Activated CD4-positive, CD25-positive, alpha-beta regulatory T cell (primary cell): ENCODE measurements around the gene SLC4A3.

Experiments
- DNase-seq, 4 experiments: peaks; one replicate each; lab custom pipeline; 2025; lab: John Stamatoyannopoulos, UW

The SLC4A3 gene, protein sequence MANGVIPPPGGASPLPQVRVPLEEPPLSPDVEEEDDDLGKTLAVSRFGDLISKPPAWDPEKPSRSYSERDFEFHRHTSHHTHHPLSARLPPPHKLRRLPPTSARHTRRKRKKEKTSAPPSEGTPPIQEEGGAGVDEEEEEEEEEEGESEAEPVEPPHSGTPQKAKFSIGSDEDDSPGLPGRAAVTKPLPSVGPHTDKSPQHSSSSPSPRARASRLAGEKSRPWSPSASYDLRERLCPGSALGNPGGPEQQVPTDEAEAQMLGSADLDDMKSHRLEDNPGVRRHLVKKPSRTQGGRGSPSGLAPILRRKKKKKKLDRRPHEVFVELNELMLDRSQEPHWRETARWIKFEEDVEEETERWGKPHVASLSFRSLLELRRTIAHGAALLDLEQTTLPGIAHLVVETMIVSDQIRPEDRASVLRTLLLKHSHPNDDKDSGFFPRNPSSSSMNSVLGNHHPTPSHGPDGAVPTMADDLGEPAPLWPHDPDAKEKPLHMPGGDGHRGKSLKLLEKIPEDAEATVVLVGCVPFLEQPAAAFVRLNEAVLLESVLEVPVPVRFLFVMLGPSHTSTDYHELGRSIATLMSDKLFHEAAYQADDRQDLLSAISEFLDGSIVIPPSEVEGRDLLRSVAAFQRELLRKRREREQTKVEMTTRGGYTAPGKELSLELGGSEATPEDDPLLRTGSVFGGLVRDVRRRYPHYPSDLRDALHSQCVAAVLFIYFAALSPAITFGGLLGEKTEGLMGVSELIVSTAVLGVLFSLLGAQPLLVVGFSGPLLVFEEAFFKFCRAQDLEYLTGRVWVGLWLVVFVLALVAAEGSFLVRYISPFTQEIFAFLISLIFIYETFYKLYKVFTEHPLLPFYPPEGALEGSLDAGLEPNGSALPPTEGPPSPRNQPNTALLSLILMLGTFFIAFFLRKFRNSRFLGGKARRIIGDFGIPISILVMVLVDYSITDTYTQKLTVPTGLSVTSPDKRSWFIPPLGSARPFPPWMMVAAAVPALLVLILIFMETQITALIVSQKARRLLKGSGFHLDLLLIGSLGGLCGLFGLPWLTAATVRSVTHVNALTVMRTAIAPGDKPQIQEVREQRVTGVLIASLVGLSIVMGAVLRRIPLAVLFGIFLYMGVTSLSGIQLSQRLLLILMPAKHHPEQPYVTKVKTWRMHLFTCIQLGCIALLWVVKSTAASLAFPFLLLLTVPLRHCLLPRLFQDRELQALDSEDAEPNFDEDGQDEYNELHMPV

DNA sequence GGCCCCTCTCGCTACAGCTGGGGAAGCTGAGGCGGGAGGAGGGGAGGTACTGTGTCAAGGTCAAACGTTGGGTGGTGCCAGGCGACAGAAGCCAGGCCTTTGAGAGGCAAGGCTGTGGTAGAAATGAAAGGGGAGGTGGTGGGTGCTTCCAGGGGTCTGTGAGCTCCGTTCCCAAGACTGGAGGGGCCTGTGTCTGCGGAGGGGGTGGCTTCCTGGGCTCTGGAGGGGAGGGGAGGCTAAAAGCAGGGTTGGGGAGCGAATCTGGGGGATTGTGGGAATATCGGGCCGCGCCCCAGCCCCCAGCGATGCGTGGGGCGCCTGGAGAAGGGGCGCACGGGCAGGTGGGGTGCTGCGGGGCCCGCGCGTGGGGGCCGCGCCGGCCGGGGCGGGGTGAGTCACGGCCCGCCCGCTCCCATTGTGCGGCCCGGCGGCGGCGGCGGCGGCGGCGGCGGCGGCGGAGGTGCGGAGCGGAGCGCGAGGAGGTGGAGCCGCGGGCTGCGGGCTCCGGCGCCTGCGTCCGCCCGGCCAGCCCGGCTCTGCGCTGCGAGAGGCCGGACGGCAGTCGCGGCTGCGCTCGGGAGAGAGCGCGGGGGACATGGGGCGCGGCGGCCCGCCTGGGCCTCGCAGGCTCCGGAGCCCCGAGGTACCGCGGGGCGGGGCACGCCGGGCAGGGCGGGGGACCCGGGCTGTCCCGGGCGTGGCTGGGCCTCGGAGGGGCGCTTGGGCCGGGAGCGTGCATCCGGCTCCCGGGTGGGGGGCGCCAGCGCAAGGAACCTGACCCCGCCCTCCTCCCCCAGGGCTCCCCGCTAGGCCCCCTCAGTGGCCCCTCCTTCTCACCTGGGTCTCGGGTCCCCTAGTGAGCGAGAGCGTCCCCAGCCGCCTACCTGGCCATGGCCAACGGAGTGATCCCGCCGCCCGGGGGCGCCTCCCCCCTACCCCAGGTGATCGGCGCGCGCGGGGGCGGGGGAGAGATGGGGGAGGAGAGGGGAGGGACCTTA is at the start of gene SLC4A3:
Gene SLC4A3, plus strand, starts transcription at position 528 of the 998 bp plus-strand sequence. Its CDS starts 363 bp downstream, at position 891.
- no peak for DNase-seq

DNA sequence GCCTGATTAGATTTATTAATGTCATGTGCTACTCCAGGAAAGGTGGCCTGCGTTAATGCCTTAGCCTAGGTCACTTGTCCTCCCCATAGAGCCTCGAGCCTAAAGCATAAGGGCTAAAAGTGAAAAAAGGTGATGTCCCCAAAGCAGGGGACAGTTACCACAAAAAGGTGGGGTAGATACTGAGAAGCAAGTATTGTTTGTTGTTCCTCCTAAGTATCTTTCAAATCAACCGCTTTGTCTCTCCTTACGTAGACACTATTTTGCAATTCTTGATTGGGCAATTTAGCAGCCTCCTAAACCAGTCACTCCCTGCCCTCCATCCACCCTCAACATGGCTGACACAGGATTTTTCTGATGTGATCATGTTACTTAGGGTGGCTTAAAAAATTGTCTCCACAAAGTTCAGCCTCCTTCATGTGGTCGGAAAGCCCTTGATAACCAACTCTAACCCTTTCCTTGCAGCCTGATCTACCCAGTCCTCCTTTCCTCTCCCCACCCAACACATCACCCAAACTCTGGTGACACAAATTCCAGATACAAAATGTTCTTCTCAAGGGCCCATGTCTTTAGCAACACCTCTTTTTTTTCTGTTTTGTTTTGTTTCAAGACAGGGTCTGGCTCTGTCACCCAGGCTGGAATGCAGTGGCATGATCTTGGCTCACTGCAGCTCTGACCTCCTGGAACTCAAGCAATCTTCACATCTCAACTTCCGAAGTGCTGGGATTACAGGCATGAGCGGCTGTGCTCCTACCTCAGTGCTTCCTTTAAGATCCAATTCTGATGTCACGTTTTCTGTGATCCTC is 48.4 kb upstream of the SLC4A3 start:
- no peak for DNase-seq

DNA sequence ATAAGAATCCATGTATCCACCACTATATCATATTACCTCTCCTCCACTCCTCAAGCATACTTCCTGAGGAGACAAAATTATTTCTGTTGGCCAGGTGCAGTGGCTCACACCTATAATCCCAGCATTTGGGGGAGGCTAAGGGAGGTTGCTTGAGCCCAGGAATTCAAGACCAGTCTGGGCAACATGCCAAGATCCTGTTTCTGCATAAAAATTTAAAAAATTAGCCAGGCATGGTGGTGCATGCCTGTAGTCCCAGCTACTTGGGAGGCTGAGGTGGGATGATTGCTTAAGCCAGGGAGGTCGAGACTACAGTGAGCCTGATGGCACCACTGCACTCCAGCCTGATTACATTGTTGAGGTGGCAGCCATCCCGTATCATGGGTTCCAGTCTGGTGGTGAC is 46.1 kb upstream of the SLC4A3 start:
- DNase-seq, result no peak

DNA sequence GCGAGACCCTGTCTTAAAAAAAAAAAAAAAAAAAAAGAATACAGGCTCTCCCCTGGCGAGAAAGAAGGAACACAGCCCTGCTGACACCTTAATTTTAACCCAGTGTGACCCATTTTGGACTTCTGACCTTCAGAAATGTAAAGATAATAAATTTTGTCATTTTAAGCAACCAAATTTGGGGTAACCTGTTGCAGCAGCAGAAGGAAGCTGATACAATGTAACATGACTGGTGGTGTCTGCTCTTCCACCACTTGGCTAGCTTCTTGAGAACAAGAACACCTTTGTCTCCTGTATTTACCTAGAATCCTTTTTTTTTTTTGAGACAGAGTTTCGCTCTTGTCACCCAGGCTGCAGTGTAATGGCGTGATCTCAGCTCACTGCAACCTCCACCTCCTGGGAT is 36.3 kb upstream of the SLC4A3 start:
- no peak for DNase-seq

DNA sequence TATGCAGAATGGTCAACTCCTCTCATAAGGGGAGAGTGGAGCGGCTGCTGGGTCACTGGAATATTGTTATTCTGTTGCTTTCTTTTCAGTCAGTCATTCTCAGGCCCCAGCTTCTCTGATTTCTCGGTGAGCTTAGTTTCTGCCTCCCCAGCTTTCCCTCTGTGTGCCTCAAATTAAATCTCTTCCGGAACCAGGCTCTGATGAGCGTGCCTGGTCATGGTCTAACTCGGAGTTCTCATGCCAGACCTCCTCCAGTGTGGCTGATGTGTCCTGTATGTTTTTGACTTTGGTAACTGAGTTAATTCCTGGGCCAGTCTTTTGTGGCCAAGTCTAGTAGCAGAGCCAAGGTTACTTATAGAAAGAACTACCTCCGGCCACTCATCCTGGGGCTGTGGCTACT is 34.7 kb upstream of the SLC4A3 start:
- DNase-seq, result no peak

DNA sequence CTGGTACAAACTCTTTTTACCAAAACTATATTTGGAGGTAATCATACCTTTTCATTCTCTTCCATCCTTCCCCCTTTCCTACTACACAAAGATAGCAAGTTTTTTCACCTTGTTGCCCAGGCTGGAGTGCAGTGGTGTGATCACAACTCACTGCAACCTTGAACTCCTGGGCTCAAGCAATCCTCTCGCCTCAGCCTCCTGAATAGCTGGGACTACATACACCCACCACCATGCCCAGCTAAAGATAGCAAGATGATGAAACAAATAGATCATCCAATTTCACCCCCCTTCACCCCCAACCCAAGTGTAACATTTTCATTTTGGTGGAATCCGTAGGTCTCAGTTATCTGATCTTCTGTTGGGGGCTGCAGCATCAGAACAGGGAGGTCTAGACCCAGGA is 34.3 kb upstream of the SLC4A3 start:
- no peak for DNase-seq

DNA sequence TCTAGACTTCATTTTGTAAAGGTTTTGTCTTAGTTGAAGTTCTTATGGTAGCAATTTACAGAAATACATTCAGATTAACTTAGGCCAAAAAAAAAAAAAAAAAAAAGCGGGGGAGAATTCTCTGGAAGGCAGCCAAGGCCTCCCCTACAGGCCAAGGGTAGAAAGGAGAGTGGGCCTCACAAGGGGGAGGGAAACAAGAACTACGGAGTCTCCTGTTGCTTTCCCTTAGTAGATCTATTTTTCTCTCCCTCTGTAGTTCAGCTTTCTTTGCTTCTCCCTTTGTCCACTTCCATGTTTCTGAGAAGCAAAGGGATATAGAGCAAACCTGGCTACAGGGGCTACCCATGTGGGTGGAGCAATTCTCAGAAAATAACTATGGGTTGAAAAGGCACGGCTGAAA is 32.2 kb upstream of the SLC4A3 start:
- DNase-seq, result no peak

DNA sequence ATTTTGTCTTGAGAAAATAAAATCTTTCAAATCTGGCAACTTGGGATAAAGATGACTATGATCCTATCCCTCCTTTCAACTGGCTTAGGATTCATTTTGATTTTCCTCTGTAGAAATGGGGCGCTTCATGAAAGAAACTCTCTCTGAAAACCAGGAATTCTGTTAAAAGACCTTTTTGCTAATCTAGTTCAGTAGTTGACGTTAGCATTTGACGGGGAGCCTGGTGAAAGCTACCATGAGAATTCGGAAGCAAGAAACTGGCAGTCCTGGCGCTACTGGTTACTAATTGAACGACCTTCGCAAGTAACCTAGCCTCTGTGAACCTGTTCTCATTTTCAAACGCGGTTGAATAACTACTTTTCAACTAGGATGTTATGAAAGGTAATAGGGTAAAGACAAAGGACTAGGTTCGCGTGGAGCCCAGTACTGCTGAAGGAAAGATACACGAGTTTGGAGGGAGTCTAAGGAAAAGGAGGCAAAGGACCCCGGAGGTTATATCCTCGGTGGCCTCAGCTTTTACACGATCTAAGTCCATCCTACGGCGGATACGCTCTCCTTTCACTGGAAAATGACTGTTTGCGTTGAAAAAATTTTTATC is 30.4 kb upstream of the SLC4A3 start:
- no peak for DNase-seq

DNA sequence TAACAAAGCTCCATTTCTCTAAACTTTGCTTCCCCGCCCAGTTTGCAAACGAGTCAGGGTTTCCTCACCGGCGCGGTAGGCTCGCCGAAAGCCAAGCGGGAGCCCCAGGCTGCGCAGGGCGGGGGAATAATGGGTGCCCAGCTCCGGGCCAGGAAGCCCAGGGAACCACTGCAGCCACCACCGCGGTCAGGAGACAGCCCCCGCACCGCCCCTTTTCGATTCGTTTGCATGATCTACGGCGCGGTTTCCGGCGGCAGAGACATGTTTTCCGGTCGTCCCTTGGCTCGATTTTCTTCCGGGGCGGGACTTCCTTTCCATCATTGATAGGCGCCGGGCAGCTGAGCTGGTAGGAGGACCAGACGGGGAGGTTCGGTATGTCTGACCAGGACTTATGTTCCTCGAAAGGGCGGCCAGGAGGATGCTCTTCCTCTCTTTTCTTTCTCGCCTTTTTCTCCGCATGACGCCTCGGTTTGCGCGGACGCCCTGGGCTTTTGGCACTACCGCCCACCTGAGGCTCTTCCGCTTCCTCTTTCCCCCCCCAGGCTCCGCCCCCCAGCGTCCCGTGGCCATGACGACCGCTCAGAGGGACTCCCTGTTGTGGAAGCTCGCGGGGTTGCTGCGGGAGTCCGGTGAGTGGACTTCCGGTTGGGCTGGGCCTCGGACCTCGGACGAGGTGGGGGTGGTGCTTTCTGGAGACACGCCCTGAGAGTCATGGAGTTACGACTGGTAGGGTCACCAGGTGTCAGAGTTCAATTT is 29.7 kb upstream of the SLC4A3 start, which contains the start of gene STK11IP:
Gene STK11IP, plus strand, starts transcription at position 306 of the 756 bp plus-strand sequence. Its CDS starts 263 bp downstream, at position 569.
- DNase-seq, result peak; percentile 80 to 83 (median 81)

DNA sequence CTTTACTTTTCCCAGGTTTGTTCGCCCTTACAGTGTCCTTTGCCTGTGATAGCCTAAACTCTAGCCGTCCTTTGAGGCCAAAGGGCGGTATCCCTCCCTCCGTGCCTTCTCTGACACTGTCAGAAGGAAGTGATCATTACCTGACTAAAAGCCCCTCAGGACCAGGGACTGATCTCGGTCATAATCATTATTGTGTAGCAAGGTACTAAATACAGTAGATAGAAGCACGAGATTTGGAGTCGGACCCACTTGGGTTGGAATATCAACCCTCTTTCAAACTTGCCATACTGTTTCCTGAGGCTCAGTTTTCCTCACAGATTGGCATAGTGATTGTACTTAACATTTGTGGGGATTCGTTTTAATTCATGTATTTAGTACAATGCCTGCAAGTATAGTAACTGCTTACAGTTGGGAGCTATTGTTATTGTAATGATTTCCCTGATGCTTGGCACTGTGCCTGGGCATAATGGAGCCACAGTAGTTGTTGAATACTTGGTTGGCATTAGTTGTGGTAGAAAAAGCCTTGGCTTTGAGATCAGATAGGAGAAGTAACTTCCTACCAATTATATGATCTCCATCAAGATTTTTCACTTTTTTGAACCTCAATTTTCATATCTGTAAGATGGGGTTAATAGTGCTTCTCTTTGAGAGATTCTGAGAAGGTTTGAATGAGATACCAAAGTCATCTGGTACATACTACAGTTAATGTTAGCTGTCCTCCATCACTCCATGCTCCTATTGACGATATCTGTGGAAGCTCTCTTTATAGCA is 28.9 kb upstream of the SLC4A3 start:
- no peak for DNase-seq

DNA sequence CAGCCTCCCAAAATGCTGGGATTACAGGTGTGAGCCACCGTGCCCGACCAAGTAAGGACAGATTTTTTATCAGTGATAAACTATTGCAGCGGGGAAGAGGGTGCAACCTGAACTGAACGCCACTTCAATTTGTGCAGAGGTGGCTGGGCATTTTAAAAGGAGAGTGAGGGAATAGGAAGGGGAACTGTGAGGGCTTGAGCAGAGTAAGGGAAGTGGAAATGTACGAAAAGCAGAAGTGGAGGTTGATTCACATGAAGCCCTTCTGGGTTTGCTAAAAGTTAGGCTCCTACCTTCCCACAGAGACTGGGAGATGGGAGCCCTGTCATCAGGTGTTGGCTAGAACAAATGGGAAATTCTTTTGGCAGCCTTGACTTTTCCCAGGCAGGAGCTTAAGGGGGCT is 23.7 kb upstream of the SLC4A3 start:
- no peak for DNase-seq

DNA sequence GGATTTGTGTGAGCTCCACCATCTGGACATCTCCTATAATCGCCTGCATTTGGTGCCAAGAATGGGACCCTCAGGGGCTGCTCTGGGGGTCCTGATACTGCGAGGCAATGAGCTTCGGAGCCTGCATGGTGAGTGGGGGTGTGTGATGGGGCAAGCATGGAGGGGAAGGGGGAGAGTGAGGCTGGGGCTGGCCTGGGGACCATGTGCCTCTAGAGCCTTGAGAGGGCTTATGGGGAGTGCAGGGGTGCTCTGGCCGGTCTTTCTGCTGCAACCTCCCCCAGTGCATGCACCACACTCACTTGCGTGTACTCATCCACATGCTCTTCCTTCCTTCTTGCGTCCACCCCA is 21.8 kb upstream of the SLC4A3 start:
- DNase-seq, result no peak

DNA sequence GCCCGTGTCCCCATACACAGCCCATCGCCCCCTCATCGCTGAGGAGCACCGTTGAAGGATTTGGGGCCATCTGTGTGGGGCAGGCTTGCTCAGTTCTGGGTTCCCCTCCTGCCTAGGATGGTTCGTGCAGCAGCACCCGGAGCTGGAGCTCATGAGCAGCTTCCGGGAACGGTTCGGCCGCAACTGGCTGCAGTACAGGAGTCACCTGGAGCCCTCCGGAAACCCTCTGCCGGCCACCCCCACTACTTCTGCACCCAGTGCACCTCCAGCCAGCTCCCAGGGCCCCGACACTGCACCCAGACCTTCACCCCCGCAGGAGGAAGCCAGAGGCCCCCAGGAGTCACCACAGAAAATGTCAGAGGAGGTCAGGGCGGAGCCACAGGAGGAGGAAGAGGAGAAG is 19.5 kb upstream of the SLC4A3 start:
- DNase-seq, result no peak

DNA sequence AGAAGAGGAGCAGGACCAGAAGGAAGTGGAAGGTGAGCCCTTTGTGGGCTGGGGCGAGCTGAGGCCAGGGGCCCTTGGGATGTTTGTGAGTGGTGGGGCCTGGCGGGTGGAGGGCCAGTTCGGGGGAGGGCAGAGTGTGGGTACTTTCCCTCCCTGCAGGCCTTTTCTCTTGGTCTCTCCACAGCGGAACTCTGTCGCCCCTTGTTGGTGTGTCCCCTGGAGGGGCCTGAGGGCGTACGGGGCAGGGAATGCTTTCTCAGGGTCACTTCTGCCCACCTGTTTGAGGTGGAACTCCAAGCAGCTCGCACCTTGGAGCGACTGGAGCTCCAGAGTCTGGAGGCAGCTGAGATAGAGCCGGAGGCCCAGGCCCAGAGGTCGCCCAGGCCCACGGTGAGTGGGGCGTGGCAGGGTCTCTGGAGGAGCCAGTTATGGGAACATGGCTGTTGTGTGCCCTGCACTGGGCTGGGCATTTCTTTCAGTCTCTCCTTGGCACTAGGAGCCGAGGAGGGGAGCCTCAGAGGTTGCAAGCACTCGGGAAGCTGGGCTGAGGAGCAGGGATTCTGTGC is 18.9 kb upstream of the SLC4A3 start:
- no peak for DNase-seq

DNA sequence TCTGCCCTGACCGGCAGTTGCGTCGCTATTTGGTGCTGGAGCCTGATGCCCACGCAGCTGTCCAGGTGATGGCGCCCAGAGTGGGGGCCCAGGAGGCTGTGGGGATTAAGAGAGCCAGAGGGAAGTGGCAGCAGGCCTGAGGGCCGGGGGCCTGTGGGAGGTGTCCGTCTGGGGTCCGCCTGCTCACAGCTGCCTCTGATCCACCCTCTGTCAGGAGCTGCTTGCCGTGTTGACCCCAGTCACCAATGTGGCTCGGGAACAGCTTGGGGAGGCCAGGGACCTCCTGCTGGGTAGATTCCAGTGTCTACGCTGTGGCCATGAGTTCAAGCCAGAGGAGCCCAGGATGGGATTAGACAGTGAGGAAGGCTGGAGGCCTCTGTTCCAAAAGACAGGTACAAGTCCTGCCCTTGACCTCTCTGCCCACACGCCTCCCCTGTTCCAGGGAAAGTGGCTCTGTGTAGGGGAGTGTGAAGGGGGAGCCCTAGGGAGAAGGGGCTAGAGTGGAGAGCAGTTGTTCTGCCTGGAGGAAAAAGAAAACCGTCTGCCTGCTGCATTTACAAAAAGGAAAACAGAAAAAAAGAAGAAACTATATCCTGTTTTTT is 18.2 kb upstream of the SLC4A3 start:
- DNase-seq, result no peak

DNA sequence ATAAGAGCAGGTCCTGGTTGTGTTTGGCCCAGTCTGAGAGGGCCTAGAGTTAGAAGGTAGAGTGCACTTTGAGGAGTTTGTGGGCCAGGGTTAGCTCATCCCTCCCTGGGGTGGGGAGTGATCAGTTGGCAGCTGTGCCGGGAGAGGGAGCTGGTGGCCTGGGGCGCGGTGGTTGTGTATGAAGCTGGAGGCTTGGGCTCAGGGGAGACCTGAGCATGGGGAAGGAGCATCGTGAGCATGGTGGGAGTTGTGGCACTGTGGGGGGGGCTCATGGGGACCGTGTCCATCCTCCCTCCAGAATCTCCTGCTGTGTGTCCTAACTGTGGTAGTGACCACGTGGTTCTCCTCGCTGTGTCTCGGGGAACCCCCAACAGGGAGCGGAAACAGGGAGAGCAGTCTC is 16.1 kb upstream of the SLC4A3 start:
- DNase-seq, result no peak

DNA sequence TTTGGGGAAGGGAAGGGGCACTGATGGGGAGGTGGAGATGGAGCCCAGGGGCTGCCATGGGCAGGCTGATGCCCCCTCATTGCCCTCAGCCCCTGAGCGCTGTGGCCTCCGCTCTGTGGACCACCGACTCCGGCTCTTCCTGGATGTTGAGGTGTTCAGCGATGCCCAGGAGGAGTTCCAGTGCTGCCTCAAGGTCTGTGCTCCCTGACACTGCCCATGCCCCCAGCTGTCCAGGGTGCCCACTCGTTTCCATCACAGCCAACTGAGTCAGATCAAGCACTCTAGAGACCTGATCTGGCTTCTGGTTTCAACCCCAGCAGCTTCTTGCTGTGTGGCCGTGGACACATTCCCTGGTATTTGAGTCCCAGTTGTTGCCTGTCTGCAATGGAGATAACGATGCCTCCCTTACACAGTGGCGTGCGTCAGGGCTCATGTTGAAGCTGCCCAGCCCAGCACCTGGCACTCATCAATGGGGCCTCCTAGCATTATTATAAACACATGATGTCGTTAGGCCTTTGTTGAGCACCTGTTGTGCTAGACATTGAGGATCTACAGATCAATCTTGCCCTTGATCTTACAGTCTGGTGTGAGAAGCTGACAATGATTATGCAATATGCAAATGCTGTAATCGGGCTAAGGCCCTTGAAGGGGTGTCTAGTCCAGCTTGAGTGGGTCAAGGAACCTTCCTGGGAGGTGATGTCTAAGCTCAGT is 15.4 kb upstream of the SLC4A3 start:
- DNase-seq, result no peak
